Activated naive CD8-positive, alpha-beta T cell treated with anti-CD3 and anti-CD28 coated beads for 36 hours (primary cell): ENCODE measurements around the gene EPHB1. TPM values are rescaled to one million over a fixed set of nuclear protein-coding genes. Genes with fewer than 3 reads are reported as not detected.
"Not testable (repeated sequence)": the region's sequence is repeated elsewhere in the genome, so short reads cannot be mapped to it uniquely, and the experiment has no call there.

Source experiments
- DNase-seq: peaks from one replicate; pipeline ENCODE4 v3.0.0; 2021
- H3K27ac Mint-ChIP-seq: one replicate; pipeline ENCODE4 v1.8.0; 2022; ENCODE audit warnings: mild to moderate bottlenecking, moderate library complexity, mixed read lengths
- H3K27me3 Mint-ChIP-seq: one replicate; pipeline ENCODE4 v1.8.0; 2022; ENCODE audit warnings: mild to moderate bottlenecking, mixed read lengths
- H3K36me3 Mint-ChIP-seq: one replicate; pipeline ENCODE4 v1.8.0; 2021; ENCODE audit warnings: mild to moderate bottlenecking, mixed read lengths
- H3K4me1 Mint-ChIP-seq: one replicate; pipeline ENCODE4 v1.8.0; 2021; ENCODE audit warnings: mixed read lengths
- H3K4me3 Mint-ChIP-seq: one replicate; pipeline ENCODE4 v1.8.0; 2022; ENCODE audit warnings: mild to moderate bottlenecking, moderate library complexity, mixed read lengths
- H3K9me3 Mint-ChIP-seq: one replicate; pipeline ENCODE4 v1.8.0; 2022; ENCODE audit warnings: mixed read lengths
- total RNA-seq, 2 experiments: library from RNA; stranded (reverse); gene quantifications; one replicate each; pipeline ENCODE4 v1.2.3, GENCODE V29; 2021

The EPHB1 gene
- total RNA-seq, 2 experiments from 2014 or later: not detected

- no peak overlapping the region for H3K4me3 Mint-ChIP-seq
- H3K27ac Mint-ChIP-seq: no peak overlapping the region
- DNase-seq: no peak
- H3K27me3 Mint-ChIP-seq: no peaks in the 10 kb centered on the region
- no peaks in the 10 kb centered on the region for H3K4me1 Mint-ChIP-seq
- H3K36me3 Mint-ChIP-seq: no peaks in the 10 kb centered on the region
- H3K9me3 Mint-ChIP-seq: no peaks in the 10 kb centered on the region
Observed at GRCh38 chr3:134993011-134993410, 198.0 kb downstream of the EPHB1 start.

GRCh38 chr3:134998158-134998557 lies 203.1 kb downstream of the EPHB1 start:
- Mint-ChIP-seq H3K4me3 (no peak overlapping the region), H3K27ac (no peak overlapping the region), H3K9me3 (no peaks in the 10 kb centered on the region), H3K36me3 (no peaks in the 10 kb centered on the region), H3K27me3 (no peaks in the 10 kb centered on the region), H3K4me1 (no peaks in the 10 kb centered on the region)
- no peak for DNase-seq

GRCh38 chr3:134998855-134999254 lies 203.8 kb downstream of the EPHB1 start:
- Mint-ChIP-seq H3K4me1 (no peaks in the 10 kb centered on the region), H3K36me3 (no peaks in the 10 kb centered on the region), H3K9me3 (peaks cover under 1% of the 10 kb centered on the region), H3K27ac (no peak overlapping the region), H3K27me3 (no peaks in the 10 kb centered on the region), H3K4me3 (no peak overlapping the region)
- DNase-seq: no peak

GRCh38 chr3:135000465-135000864 lies 205.4 kb downstream of the EPHB1 start:
- Mint-ChIP-seq H3K27me3 (no peaks in the 10 kb centered on the region), H3K27ac (no peak overlapping the region), H3K4me3 (no peak overlapping the region), H3K36me3 (no peaks in the 10 kb centered on the region), H3K9me3 (peaks cover 1% of the 10 kb centered on the region), H3K4me1 (no peaks in the 10 kb centered on the region)
- no peak for DNase-seq

GRCh38 chr3:135005616-135006015 lies 210.6 kb downstream of the EPHB1 start:
- H3K36me3 Mint-ChIP-seq, H3K27ac Mint-ChIP-seq, DNase-seq, H3K27me3 Mint-ChIP-seq, H3K4me1 Mint-ChIP-seq, H3K9me3 Mint-ChIP-seq, H3K4me3 Mint-ChIP-seq: not testable (repeated sequence)

GRCh38 chr3:135007607-135008006 lies 212.5 kb downstream of the EPHB1 start:
- Mint-ChIP-seq H3K4me1 (no peaks in the 10 kb centered on the region), H3K36me3 (no peaks in the 10 kb centered on the region), H3K4me3 (no peak overlapping the region), H3K9me3 (peaks cover 5% of the 10 kb centered on the region), H3K27me3 (no peaks in the 10 kb centered on the region), H3K27ac (no peak overlapping the region)
- no peak for DNase-seq

- H3K4me3 Mint-ChIP-seq: no peak overlapping the region
- H3K27me3 Mint-ChIP-seq: no peaks in the 10 kb centered on the region
- H3K36me3 Mint-ChIP-seq: no peaks in the 10 kb centered on the region
Observed at GRCh38 chr3:135008326-135008725, 213.3 kb downstream of the EPHB1 start.

GRCh38 chr3:135009014-135009413 lies 214.0 kb downstream of the EPHB1 start:
- Mint-ChIP-seq H3K4me3 (no peak overlapping the region), H3K9me3 (peaks cover 4% of the 10 kb centered on the region), H3K27me3 (no peaks in the 10 kb centered on the region), H3K27ac (no peak overlapping the region), H3K36me3 (no peaks in the 10 kb centered on the region), H3K4me1 (no peaks in the 10 kb centered on the region)
- no peak for DNase-seq

More at GRCh38 chr3:135008326-135008725, 213.3 kb downstream of the EPHB1 start:
- DNase-seq: no peak
- Mint-ChIP-seq H3K9me3 (peaks cover 5% of the 10 kb centered on the region), H3K27ac (no peak overlapping the region), H3K4me1 (no peaks in the 10 kb centered on the region)

GRCh38 chr3:135012101-135012500 lies 217.0 kb downstream of the EPHB1 start:
- Mint-ChIP-seq H3K27me3 (no peaks in the 10 kb centered on the region), H3K36me3 (no peaks in the 10 kb centered on the region), H3K27ac (no peak overlapping the region), H3K9me3 (no peaks in the 10 kb centered on the region), H3K4me1 (no peaks in the 10 kb centered on the region), H3K4me3 (no peak overlapping the region)
- DNase-seq: no peak

GRCh38 chr3:135013206-135013605 lies 218.1 kb downstream of the EPHB1 start:
- Mint-ChIP-seq H3K36me3 (no peaks in the 10 kb centered on the region), H3K27ac (no peak overlapping the region), H3K9me3 (no peaks in the 10 kb centered on the region), H3K4me3 (no peak overlapping the region), H3K27me3 (no peaks in the 10 kb centered on the region), H3K4me1 (no peaks in the 10 kb centered on the region)
- DNase-seq: no peak

- Mint-ChIP-seq H3K36me3 (no peaks in the 10 kb centered on the region), H3K4me1 (no peaks in the 10 kb centered on the region), H3K9me3 (no peaks in the 10 kb centered on the region), H3K4me3 (no peak overlapping the region), H3K27me3 (no peaks in the 10 kb centered on the region), H3K27ac (no peak overlapping the region)
- no peak for DNase-seq
Observed at GRCh38 chr3:135014566-135014965, 219.5 kb downstream of the EPHB1 start.

- H3K4me3 Mint-ChIP-seq: no peak overlapping the region
- no peaks in the 10 kb centered on the region for H3K36me3 Mint-ChIP-seq
- DNase-seq: no peak
- H3K27me3 Mint-ChIP-seq: no peaks in the 10 kb centered on the region
- H3K27ac Mint-ChIP-seq: no peak overlapping the region
- H3K9me3 Mint-ChIP-seq: no peaks in the 10 kb centered on the region
- no peaks in the 10 kb centered on the region for H3K4me1 Mint-ChIP-seq
Observed at GRCh38 chr3:135017003-135017893, 222.2 kb downstream of the EPHB1 start.

GRCh38 chr3:135018149-135018923 lies 223.3 kb downstream of the EPHB1 start:
- H3K4me3 Mint-ChIP-seq: no peak overlapping the region
- H3K27ac Mint-ChIP-seq: no peak overlapping the region
- no peaks in the 10 kb centered on the region for H3K4me1 Mint-ChIP-seq
- no peaks in the 10 kb centered on the region for H3K27me3 Mint-ChIP-seq
- DNase-seq: no peak
- no peaks in the 10 kb centered on the region for H3K36me3 Mint-ChIP-seq
- no peaks in the 10 kb centered on the region for H3K9me3 Mint-ChIP-seq

- Mint-ChIP-seq H3K9me3 (no peaks in the 10 kb centered on the region), H3K36me3 (no peaks in the 10 kb centered on the region), H3K4me3 (no peak overlapping the region), H3K27ac (no peak overlapping the region), H3K27me3 (no peaks in the 10 kb centered on the region), H3K4me1 (no peaks in the 10 kb centered on the region)
- DNase-seq: no peak
Observed at GRCh38 chr3:135020181-135020580, 225.1 kb downstream of the EPHB1 start.

GRCh38 chr3:135023996-135024658 lies 229.1 kb downstream of the EPHB1 start:
- Mint-ChIP-seq H3K9me3 (no peaks in the 10 kb centered on the region), H3K27ac (no peak overlapping the region), H3K4me3 (no peak overlapping the region), H3K36me3 (no peaks in the 10 kb centered on the region), H3K4me1 (no peaks in the 10 kb centered on the region), H3K27me3 (no peaks in the 10 kb centered on the region)
- no peak for DNase-seq
